Measurements from ENCODE around the gene TEX22. TPM values are rescaled to one million over a fixed set of nuclear protein-coding genes. Genes with fewer than 3 reads are reported as not detected.
"Not testable (repeated sequence)": the region's sequence is repeated elsewhere in the genome, so short reads cannot be mapped to it uniquely, and the experiment has no call there.

Gene TEX22
- total RNA-seq (2014; rRNA removed; shearing (Covaris generic)), result 0.04 TPM in 1 of 2 replicates, not detected in the other

GRCh38 chr14:105398044-105398725 is at the start of gene TEX22:
TEX22 (plus strand) TSS chr14:105398538; CDS start chr14:105399341, 803 bp downstream.
- DNase-seq (ENCODE audit: low spot score), result peak; percentile 50

- DNase-seq (ENCODE audit: low spot score), result no peak
These were observed 49.2 kb upstream of the TEX22 start for GRCh38 chr14:105348945-105349699.

- DNase-seq (ENCODE audit: low spot score), result no peak
These were observed 48.3 kb upstream of the TEX22 start for GRCh38 chr14:105349992-105350391.

- no peak for DNase-seq (ENCODE audit: low spot score)
These were observed 47.7 kb upstream of the TEX22 start for GRCh38 chr14:105350450-105351244.

- no peak for DNase-seq (ENCODE audit: low spot score)
These were observed 46.9 kb upstream of the TEX22 start for GRCh38 chr14:105351410-105351809.

GRCh38 chr14:105351920-105352851 is 46.2 kb upstream of the TEX22 start:
- DNase-seq (ENCODE audit: low spot score), result peak; percentile 83

GRCh38 chr14:105353136-105353535 is 45.2 kb upstream of the TEX22 start:
- DNase-seq (ENCODE audit: low spot score), result no peak

- no peak for DNase-seq (ENCODE audit: low spot score)
These were observed 43.8 kb upstream of the TEX22 start for GRCh38 chr14:105354541-105354940.

GRCh38 chr14:105355049-105355575 is 43.2 kb upstream of the TEX22 start:
- DNase-seq (ENCODE audit: low spot score), result no peak

- no peak for DNase-seq (ENCODE audit: low spot score)
These were observed 42.3 kb upstream of the TEX22 start for GRCh38 chr14:105355850-105356604.

- no peak for DNase-seq (ENCODE audit: low spot score)
These were observed 41.4 kb upstream of the TEX22 start for GRCh38 chr14:105356927-105357326.

- no peak for DNase-seq (ENCODE audit: low spot score)
These were observed 40.7 kb upstream of the TEX22 start for GRCh38 chr14:105357626-105358025.

GRCh38 chr14:105358140-105358846 is 40.0 kb upstream of the TEX22 start:
- DNase-seq (ENCODE audit: low spot score), result no peak

- DNase-seq (ENCODE audit: low spot score), result no peak
These were observed 39.4 kb upstream of the TEX22 start for GRCh38 chr14:105358943-105359342.

GRCh38 chr14:105361412-105361811 is 36.9 kb upstream of the TEX22 start:
- not testable (repeated sequence) for DNase-seq (ENCODE audit: low spot score)

GRCh38 chr14:105363847-105364708 is 34.3 kb upstream of the TEX22 start:
- no peak for DNase-seq (ENCODE audit: low spot score)

GRCh38 chr14:105365101-105365500 is 33.2 kb upstream of the TEX22 start:
- DNase-seq (ENCODE audit: low spot score), result no peak

- DNase-seq (ENCODE audit: low spot score), result no peak
These were observed 32.7 kb upstream of the TEX22 start for GRCh38 chr14:105365681-105366080.

Measured in H4 (cell line).